Measurements from ENCODE around the gene PTPRR. TPM values are rescaled to one million over a fixed set of nuclear protein-coding genes. Genes with fewer than 3 reads are reported as not detected.

PTPRR gene
- total and polyA plus RNA-seq, 2 donors from 2014 or later, result 0.50 to 0.86 TPM

DNA sequence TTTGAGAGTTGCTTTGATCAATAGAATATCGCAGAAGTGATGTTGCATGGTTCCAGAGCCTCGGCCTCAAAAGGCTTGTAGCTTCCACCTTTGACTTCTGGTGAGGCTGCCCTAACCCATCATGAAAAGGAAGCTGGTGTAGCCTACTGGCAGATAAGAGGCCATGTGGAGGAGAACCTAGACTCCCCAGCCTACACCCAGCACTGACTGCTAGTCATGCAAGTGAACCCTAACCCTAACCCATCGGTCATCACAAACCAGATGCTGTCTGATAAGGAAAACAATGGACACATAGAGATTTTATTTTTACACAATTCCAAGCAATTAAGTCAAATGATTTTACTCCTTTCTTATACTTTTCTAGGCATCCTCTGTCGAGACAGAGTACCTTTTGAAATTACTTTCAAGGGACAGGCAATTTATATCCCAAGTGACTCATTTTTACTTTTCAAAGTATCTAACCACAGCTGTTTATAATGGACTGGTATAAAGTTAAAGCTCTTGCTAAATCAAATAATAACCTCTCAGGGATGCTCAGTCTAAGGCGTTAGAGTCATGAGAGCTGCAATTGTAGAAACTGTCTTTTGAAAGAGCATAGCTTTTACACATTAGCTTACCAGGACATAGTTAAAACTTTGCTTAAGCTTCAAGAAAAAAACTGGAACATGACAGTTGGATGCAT lies 300.9 kb downstream of the PTPRR start:
- DNase-seq (no peak), FAIRE-seq (no peak)
- no peaks in the 10 kb centered on the region for H3K4me1 ChIP-seq (ENCODE audit: control insufficient read depth in 2 of 3, insufficient read depth in 2 of 3, low read depth in 1 of 3, low read length in 3 of 3)
- H3K27ac ChIP-seq (ENCODE audit: low read depth in 2 of 2, low read length in 2 of 2), result no peak overlapping the region
- H3K9me3 ChIP-seq (ENCODE audit: control insufficient read depth in 2 of 3, insufficient read depth in 1 of 3, low read length in 3 of 3), result no peaks in the 10 kb centered on the region
- H3K9ac ChIP-seq (ENCODE audit: low read length in 3 of 3), result no peak overlapping the region
- no peak overlapping the region for H3K4me3 ChIP-seq (ENCODE audit: low read length in 3 of 3)
- intact Hi-C loops (cut with DNase I), result no loop called here
- TF ChIP-seq, protein P1, sequence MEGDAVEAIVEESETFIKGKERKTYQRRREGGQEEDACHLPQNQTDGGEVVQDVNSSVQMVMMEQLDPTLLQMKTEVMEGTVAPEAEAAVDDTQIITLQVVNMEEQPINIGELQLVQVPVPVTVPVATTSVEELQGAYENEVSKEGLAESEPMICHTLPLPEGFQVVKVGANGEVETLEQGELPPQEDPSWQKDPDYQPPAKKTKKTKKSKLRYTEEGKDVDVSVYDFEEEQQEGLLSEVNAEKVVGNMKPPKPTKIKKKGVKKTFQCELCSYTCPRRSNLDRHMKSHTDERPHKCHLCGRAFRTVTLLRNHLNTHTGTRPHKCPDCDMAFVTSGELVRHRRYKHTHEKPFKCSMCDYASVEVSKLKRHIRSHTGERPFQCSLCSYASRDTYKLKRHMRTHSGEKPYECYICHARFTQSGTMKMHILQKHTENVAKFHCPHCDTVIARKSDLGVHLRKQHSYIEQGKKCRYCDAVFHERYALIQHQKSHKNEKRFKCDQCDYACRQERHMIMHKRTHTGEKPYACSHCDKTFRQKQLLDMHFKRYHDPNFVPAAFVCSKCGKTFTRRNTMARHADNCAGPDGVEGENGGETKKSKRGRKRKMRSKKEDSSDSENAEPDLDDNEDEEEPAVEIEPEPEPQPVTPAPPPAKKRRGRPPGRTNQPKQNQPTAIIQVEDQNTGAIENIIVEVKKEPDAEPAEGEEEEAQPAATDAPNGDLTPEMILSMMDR (IDR thresholded peaks at IDR 0.05; ENCODE audit: borderline replicate concordance, extremely low read depth, insufficient read depth), result no peak
- H3K36me3 ChIP-seq (ENCODE audit: control insufficient read depth in 2 of 3, insufficient read depth in 3 of 3, low read length in 3 of 3), result no peaks in the 10 kb centered on the region
- no peaks in the 10 kb centered on the region for H3K27me3 ChIP-seq (ENCODE audit: control insufficient read depth, insufficient read depth, low read length)

- H3K9me3 ChIP-seq (ENCODE audit: control insufficient read depth in 2 of 3, insufficient read depth in 1 of 3, low read length in 3 of 3), result no peaks in the 10 kb centered on the region
- no peak overlapping the region for H3K9ac ChIP-seq (ENCODE audit: low read length in 3 of 3)
- TF ChIP-seq, protein P1 (IDR thresholded peaks at IDR 0.05; ENCODE audit: borderline replicate concordance, extremely low read depth, insufficient read depth), result no peak
- intact Hi-C loops (cut with DNase I), result no loop called here
- H3K36me3 ChIP-seq (ENCODE audit: control insufficient read depth in 2 of 3, insufficient read depth in 3 of 3, low read length in 3 of 3), result no peaks in the 10 kb centered on the region
- H3K27me3 ChIP-seq (ENCODE audit: control insufficient read depth, insufficient read depth, low read length), result no peaks in the 10 kb centered on the region
- no peak for DNase-seq
- H3K4me3 ChIP-seq (ENCODE audit: low read length in 3 of 3), result no peak overlapping the region
- H3K27ac ChIP-seq (ENCODE audit: low read depth in 2 of 2, low read length in 2 of 2), result no peak overlapping the region
- no peaks in the 10 kb centered on the region for H3K4me1 ChIP-seq (ENCODE audit: control insufficient read depth in 2 of 3, insufficient read depth in 2 of 3, low read depth in 1 of 3, low read length in 3 of 3)
- FAIRE-seq, result no peak
Observed at GRCh38 chr12:70618371-70618770, 302.2 kb downstream of the PTPRR start.

- H3K36me3 ChIP-seq (ENCODE audit: control insufficient read depth in 2 of 3, insufficient read depth in 3 of 3, low read length in 3 of 3), result no peaks in the 10 kb centered on the region
- H3K27me3 ChIP-seq (ENCODE audit: control insufficient read depth, insufficient read depth, low read length), result no peaks in the 10 kb centered on the region
- no peak for FAIRE-seq
- H3K9me3 ChIP-seq (ENCODE audit: control insufficient read depth in 2 of 3, insufficient read depth in 1 of 3, low read length in 3 of 3), result no peaks in the 10 kb centered on the region
- TF ChIP-seq, protein P1 (IDR thresholded peaks at IDR 0.05; ENCODE audit: borderline replicate concordance, extremely low read depth, insufficient read depth), result no peak
- H3K9ac ChIP-seq (ENCODE audit: low read length in 3 of 3), result no peak overlapping the region
- intact Hi-C loops (cut with DNase I), result no loop called here
- no peak overlapping the region for H3K4me3 ChIP-seq (ENCODE audit: low read length in 3 of 3)
- DNase-seq, result no peak
- H3K4me1 ChIP-seq (ENCODE audit: control insufficient read depth in 2 of 3, insufficient read depth in 2 of 3, low read depth in 1 of 3, low read length in 3 of 3), result no peaks in the 10 kb centered on the region
- no peak overlapping the region for H3K27ac ChIP-seq (ENCODE audit: low read depth in 2 of 2, low read length in 2 of 2)
Observed at GRCh38 chr12:70617450-70617849, 303.1 kb downstream of the PTPRR start.

All from kidney (tissue), 14 donors.